PC-9 (cell line): Measurements from ENCODE around the gene ZNF197. TPM values are rescaled to one million over a fixed set of nuclear protein-coding genes. Genes with fewer than 3 reads are reported as not detected.
A peak's percentile ranks its signal among the peaks of the same experiment; 100 is the strongest.

Source experiments
- BruUV-seq: library from RNA; stranded (reverse); fragments of 400-500 nt; replicated peaks from 2 replicates; lab custom pipeline; 2021; lab: Mats Ljungman, UMichigan
- CTCF ChIA-PET: fragments of 300-600 bp; sonication (Branson Sonifier 250); formaldehyde crosslinking; loops from one replicate; lab custom pipeline; 2022; ENCODE audit warnings: antibody characterized with exemption; lab: Charles Lee
- POLR2A ChIA-PET: fragments of 300-600 bp; sonication (Branson Sonifier 250); formaldehyde crosslinking; loops from one replicate; lab custom pipeline; 2022; ENCODE audit warnings: antibody characterized with exemption; ENCODE audit not compliant: unreplicated experiment; lab: Charles Lee
- DNase-seq, 2 experiments: peaks; one replicate each; pipeline versions ENCODE4 v3.0.0 to v3.0.0-alpha.2; 2015 to 2022; ENCODE audit warnings: mixed read lengths in 1 of 2
- H2AFZ ChIP-seq: fragments of 200-600 bp; sonication (generic); 2 replicates; pipeline ENCODE4 v1.8.1; 2017; ENCODE audit warnings: antibody characterized with exemption
- H3F3A ChIP-seq: fragments of 200-600 bp; sonication (generic); 2 replicates; pipeline ENCODE4 v1.8.1; 2017; ENCODE audit warnings: antibody characterized with exemption, mild to moderate bottlenecking, low read depth; ENCODE audit not compliant: insufficient read depth
- H3K27ac ChIP-seq: fragments of 200-600 bp; sonication (generic); 2 replicates; pipeline ENCODE4 v1.6.1; 2016; ENCODE audit warnings: mixed run types
- H3K27me3 ChIP-seq: fragments of 200-600 bp; sonication (generic); 2 replicates; pipeline ENCODE4 v1.6.1; 2016; ENCODE audit warnings: low read depth, mixed run types; ENCODE audit not compliant: insufficient read depth
- H3K36me3 ChIP-seq: fragments of 200-600 bp; sonication (generic); 2 replicates; pipeline ENCODE4 v1.6.1; 2016; ENCODE audit warnings: low read depth, mixed run types
- H3K4me1 ChIP-seq: fragments of 200-600 bp; sonication (generic); replicated peaks from 2 replicates; pipeline ENCODE4 v1.6.1; 2016; ENCODE audit warnings: mixed run types; ENCODE audit not compliant: insufficient read depth
- H3K4me2 ChIP-seq: fragments of 200-600 bp; sonication (generic); 2 replicates; pipeline ENCODE4 v1.6.1; 2017; ENCODE audit warnings: mixed run types
- H3K4me3 ChIP-seq: fragments of 200-600 bp; sonication (generic); 2 replicates; pipeline ENCODE4 v1.6.1; 2016; ENCODE audit warnings: mixed run types
- H3K79me2 ChIP-seq: fragments of 200-600 bp; sonication (generic); 2 replicates; pipeline ENCODE4 v1.6.1; 2017; ENCODE audit warnings: low read depth, mixed run types
- H3K9me2 ChIP-seq: fragments of 200-600 bp; sonication (generic); 2 replicates; pipeline ENCODE4 v1.8.1; 2017; ENCODE audit warnings: mild to moderate bottlenecking; ENCODE audit not compliant: insufficient read depth
- H3K9me3 ChIP-seq: fragments of 200-600 bp; sonication (generic); 2 replicates; pipeline ENCODE4 v1.8.1; 2016; ENCODE audit warnings: low read depth; ENCODE audit not compliant: insufficient read depth
- H4K20me1 ChIP-seq: fragments of 200-600 bp; sonication (generic); 2 replicates; pipeline ENCODE4 v1.8.1; 2017; ENCODE audit not compliant: insufficient read depth
- EZH2 ChIP-seq: fragments of 200-600 bp; sonication (generic); IDR thresholded peaks from 2 replicates; pipeline ENCODE4 v1.8.0; 2017; ENCODE audit warnings: antibody characterized with exemption, low read depth
- intact Hi-C: fragments of 100-400 bp; cut with micrococcal nuclease; formaldehyde crosslinking; loops from one replicate; pipeline ENCODE4 v1.10.0; 2022; ENCODE audit not compliant: unreplicated experiment
- total RNA-seq: library from RNA; stranded (reverse); gene quantifications from 2 replicates; pipeline ENCODE4 v1.2.3, GENCODE V29; 2021
- TF ChIP-seq, protein P1 (sequence below): fragments of 200-600 bp; sonication (generic); conservative IDR thresholded peaks from 2 replicates; pipeline ENCODE4 v1.6.1; 2017; ENCODE audit warnings: mixed run types, antibody characterized with exemption, mild to moderate bottlenecking, moderate library complexity

Gene ZNF197
- total RNA-seq, 1 experiment from 2014 or later = 9.5 TPM

DNA sequence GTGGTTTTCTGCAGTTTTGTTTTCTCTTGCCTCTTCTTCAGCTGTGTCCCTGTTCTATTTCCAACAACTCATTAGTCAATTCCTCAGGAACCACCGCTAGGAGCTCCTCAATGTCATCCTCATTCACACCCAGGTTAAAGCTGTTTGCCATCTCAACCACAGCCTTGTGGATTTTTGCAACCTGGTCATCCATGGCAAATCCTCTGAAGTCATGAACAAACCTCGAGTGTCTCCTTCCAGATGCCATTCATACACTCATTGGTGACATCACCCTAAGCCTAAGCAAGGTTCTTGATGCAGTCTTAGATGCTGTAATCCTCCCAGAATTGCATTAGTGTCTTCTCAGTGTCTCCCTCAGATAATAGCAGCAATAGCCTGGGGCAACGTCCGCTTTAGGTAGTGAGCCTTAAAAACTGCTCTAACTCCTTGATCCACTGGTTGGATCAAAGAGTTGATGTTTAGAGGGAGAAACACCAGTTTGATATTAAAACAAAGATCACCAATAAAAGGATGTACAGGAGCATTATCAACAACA lies 56.2 kb downstream of the ZNF197 start:
- Histone ChIP-seq H3K27ac (no peak overlapping the region), H3K27me3 (peaks cover 4% of the 10 kb centered on the region; the same call in 1 of the 2 replicates), H3K36me3 (no peaks in the 10 kb centered on the region), H3F3A (no peaks in the 10 kb centered on the region), H3K9me3 (no peaks in the 10 kb centered on the region; the same call in 1 of the 2 replicates), H3K9me2 (no peaks in the 10 kb centered on the region), H3K4me2 (no peak overlapping the region), H4K20me1 (no peaks in the 10 kb centered on the region), H3K4me1 (no peaks in the 10 kb centered on the region), H2AFZ (no peak overlapping the region), H3K79me2 (no peaks in the 10 kb centered on the region), H3K4me3 (no peak overlapping the region)
- no peak for DNase-seq
- CTCF ChIA-PET = no interaction called here
- no TSS peak for BruUV-seq
- TF ChIP-seq, protein P1, sequence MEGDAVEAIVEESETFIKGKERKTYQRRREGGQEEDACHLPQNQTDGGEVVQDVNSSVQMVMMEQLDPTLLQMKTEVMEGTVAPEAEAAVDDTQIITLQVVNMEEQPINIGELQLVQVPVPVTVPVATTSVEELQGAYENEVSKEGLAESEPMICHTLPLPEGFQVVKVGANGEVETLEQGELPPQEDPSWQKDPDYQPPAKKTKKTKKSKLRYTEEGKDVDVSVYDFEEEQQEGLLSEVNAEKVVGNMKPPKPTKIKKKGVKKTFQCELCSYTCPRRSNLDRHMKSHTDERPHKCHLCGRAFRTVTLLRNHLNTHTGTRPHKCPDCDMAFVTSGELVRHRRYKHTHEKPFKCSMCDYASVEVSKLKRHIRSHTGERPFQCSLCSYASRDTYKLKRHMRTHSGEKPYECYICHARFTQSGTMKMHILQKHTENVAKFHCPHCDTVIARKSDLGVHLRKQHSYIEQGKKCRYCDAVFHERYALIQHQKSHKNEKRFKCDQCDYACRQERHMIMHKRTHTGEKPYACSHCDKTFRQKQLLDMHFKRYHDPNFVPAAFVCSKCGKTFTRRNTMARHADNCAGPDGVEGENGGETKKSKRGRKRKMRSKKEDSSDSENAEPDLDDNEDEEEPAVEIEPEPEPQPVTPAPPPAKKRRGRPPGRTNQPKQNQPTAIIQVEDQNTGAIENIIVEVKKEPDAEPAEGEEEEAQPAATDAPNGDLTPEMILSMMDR = no peak
- no peak for TF ChIP-seq EZH2
- intact Hi-C loops = no loop called here
- POLR2A ChIA-PET = no interaction called here

- Histone ChIP-seq H3K9me2 (no peaks in the 10 kb centered on the region), H3K4me2 (no peak overlapping the region), H3K9me3 (no peaks in the 10 kb centered on the region; the same call in 1 of the 2 replicates), H2AFZ (no peak overlapping the region), H3K36me3 (no peaks in the 10 kb centered on the region), H3K27ac (no peak overlapping the region), H3K4me3 (no peak overlapping the region), H3K27me3 (peaks cover 3% of the 10 kb centered on the region; the same call in 1 of the 2 replicates), H3K4me1 (no peaks in the 10 kb centered on the region), H4K20me1 (no peaks in the 10 kb centered on the region), H3K79me2 (no peaks in the 10 kb centered on the region), H3F3A (no peaks in the 10 kb centered on the region)
- intact Hi-C loops = no loop called here
- TF ChIP-seq EZH2 = no peak
- TF ChIP-seq, protein P1 = no peak
- no TSS peak for BruUV-seq
- no peak for DNase-seq
- ChIA-PET CTCF (no interaction called here), POLR2A (no interaction called here)
These were observed 57.5 kb downstream of the ZNF197 start for GRCh38 chr3:44682182-44682896.

- Histone ChIP-seq H4K20me1 (no peaks in the 10 kb centered on the region), H3K9me2 (no peaks in the 10 kb centered on the region), H3F3A (no peaks in the 10 kb centered on the region), H3K36me3 (no peaks in the 10 kb centered on the region), H3K4me3 (peak overlapping the region; percentile 51), H3K4me1 (no peaks in the 10 kb centered on the region), H3K79me2 (no peaks in the 10 kb centered on the region), H3K27ac (no peak overlapping the region), H3K9me3 (no peaks in the 10 kb centered on the region; the same call in 1 of the 2 replicates), H3K4me2 (peak overlapping the region; percentile 67), H3K27me3 (peaks cover 3% of the 10 kb centered on the region; the same call in 1 of the 2 replicates), H2AFZ (peak overlapping the region; percentile 62; the same call in 1 of the 2 replicates)
- BruUV-seq = no TSS peak
- CTCF ChIA-PET = no interaction called here
- DNase-seq = peak; percentile 57 to 72
- intact Hi-C loops = loop anchor here (1.0 to 2.0 kb wide), 3 partner anchors 37 to 152 kb away; partner anchors contain the start of genes ZNF197 and ZNF35
- TF ChIP-seq EZH2 = no peak
- TF ChIP-seq, protein P1 = no peak
- POLR2A ChIA-PET = interaction anchor here (0.5 to 0.6 kb wide), 2 partner anchors 194 to 1976 kb away, joined by 3 read pairs; no protein-coding TSS in a partner anchor
These were observed 60.4 kb downstream of the ZNF197 start for GRCh38 chr3:44685128-44685800.
